Measurements from ENCODE around the gene GNPTAB. TPM values are rescaled to one million over a fixed set of nuclear protein-coding genes. Genes with fewer than 3 reads are reported as not detected.

The GNPTAB gene
- total RNA-seq, 1 experiment from 2014 or later = 21.0 TPM

DNA sequence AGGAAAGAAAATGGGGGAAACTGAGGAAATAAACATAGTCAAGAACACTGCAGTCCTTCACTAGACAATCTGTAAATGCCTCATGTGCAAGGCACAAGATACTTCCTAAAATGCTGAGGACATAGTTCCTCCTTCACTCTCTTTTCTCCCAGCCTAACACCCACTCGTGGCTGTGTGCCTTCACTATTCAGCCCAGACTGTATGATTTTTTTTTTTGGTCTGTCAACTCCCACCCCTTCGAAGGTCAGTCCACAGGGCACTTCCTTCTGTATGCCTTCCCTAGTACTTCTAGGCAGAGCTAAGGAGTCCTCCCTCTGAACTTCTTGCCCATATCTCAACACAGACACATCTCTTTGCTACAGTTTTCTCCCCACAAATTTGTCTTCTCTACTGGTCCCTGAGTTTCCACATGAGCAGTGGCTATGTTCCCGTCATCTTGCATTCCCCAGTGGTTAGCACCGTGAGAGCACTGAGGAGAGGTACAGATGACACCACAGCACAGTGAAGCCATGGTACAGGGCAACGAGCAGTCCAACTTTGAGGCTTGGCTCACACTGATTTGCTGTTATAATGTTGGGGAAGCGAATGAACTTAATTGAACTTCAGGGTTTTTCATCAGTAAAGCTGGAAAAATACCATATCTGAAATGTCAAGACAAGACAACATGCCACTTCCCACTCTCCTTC, 67.4 kb downstream of the GNPTAB start:
- intact Hi-C loops (cut with micrococcal nuclease) = no loop called here
- ATAC-seq = no peak
- H3K4me3 ChIP-seq (ENCODE audit: low read length) = no peak overlapping the region
- H3K9me2 ChIP-seq (replicated peaks; ENCODE audit: low read length) = no peaks in the 10 kb centered on the region
- H3K36me3 ChIP-seq (ENCODE audit: low read depth, low read length) = no peaks in the 10 kb centered on the region; the same call in 1 of the 2 replicates
- H3K9ac ChIP-seq (ENCODE audit: low read length) = no peak overlapping the region
- no peak overlapping the region for H3K27ac ChIP-seq (ENCODE audit: low read length)
- TF ChIP-seq CTCF (conservative IDR thresholded peaks at IDR 0.05; ENCODE audit: low read depth, low read length) = no peak
- no peak for TF ChIP-seq EZH2 (IDR thresholded peaks at IDR 0.05; ENCODE audit: low read length, unreplicated experiment)
- TF ChIP-seq EZH2phosphoT487 (IDR thresholded peaks at IDR 0.05; ENCODE audit: borderline replicate concordance, low read length) = no peak
- H3F3A ChIP-seq (ENCODE audit: low read length, unreplicated experiment) = no peaks in the 10 kb centered on the region
- H3K27me3 ChIP-seq (ENCODE audit: low read length) = no peaks in the 10 kb centered on the region
- no peak for DNase-seq
- POLR2A ChIA-PET (ENCODE audit: unreplicated experiment) = no interaction called here
- no peaks in the 10 kb centered on the region for H3K79me2 ChIP-seq (ENCODE audit: low read length)
- no peak overlapping the region for H2AFZ ChIP-seq (ENCODE audit: low read length)
- no peak overlapping the region for H3K4me2 ChIP-seq (ENCODE audit: low read length)
- no TSS peak for BruUV-seq (replicated peaks)
- no peaks in the 10 kb centered on the region for H4K20me1 ChIP-seq (ENCODE audit: low read length)
- CTCF ChIA-PET = no interaction called here
- peaks cover 9% of the 10 kb centered on the region; the same call in 1 of the 2 replicates for H3K4me1 ChIP-seq (ENCODE audit: insufficient read depth, low read length)
- no peaks in the 10 kb centered on the region for H3K9me3 ChIP-seq (ENCODE audit: low read length)

GRCh38 chr12:101761781-101762180, 69.0 kb downstream of the GNPTAB start:
- no peak overlapping the region for H3K9ac ChIP-seq (ENCODE audit: low read length)
- H3K4me1 ChIP-seq (ENCODE audit: insufficient read depth, low read length) = peaks cover 9% of the 10 kb centered on the region; the same call in 1 of the 2 replicates
- no peaks in the 10 kb centered on the region for H4K20me1 ChIP-seq (ENCODE audit: low read length)
- H3K27ac ChIP-seq (ENCODE audit: low read length) = no peak overlapping the region
- no peaks in the 10 kb centered on the region for H3K9me2 ChIP-seq (replicated peaks; ENCODE audit: low read length)
- BruUV-seq (replicated peaks) = no TSS peak
- ChIA-PET CTCF (no interaction called here), POLR2A (ENCODE audit: unreplicated experiment) (no interaction called here)
- H2AFZ ChIP-seq (ENCODE audit: low read length) = no peak overlapping the region
- H3K4me2 ChIP-seq (ENCODE audit: low read length) = no peak overlapping the region
- no peak for TF ChIP-seq EZH2phosphoT487 (IDR thresholded peaks at IDR 0.05; ENCODE audit: borderline replicate concordance, low read length)
- no peak for TF ChIP-seq EZH2 (IDR thresholded peaks at IDR 0.05; ENCODE audit: low read length, unreplicated experiment)
- no peak for TF ChIP-seq CTCF (conservative IDR thresholded peaks at IDR 0.05; ENCODE audit: low read depth, low read length)
- intact Hi-C loops (cut with micrococcal nuclease) = no loop called here
- no peak overlapping the region for H3K4me3 ChIP-seq (ENCODE audit: low read length)
- ATAC-seq (no peak), DNase-seq (no peak)
- H3K36me3 ChIP-seq (ENCODE audit: low read depth, low read length) = no peaks in the 10 kb centered on the region
- no peaks in the 10 kb centered on the region for H3F3A ChIP-seq (ENCODE audit: low read length, unreplicated experiment)
- H3K9me3 ChIP-seq (ENCODE audit: low read length) = no peaks in the 10 kb centered on the region
- H3K79me2 ChIP-seq (ENCODE audit: low read length) = no peaks in the 10 kb centered on the region
- H3K27me3 ChIP-seq (ENCODE audit: low read length) = no peaks in the 10 kb centered on the region

GRCh38 chr12:101761350-101761749, 69.4 kb downstream of the GNPTAB start:
- no peak overlapping the region for H3K4me2 ChIP-seq (ENCODE audit: low read length)

More at GRCh38 chr12:101761350-101761749, 69.4 kb downstream of the GNPTAB start:
- Histone ChIP-seq H3K27ac (ENCODE audit: low read length) (no peak overlapping the region), H2AFZ (ENCODE audit: low read length) (no peak overlapping the region), H3K4me3 (ENCODE audit: low read length) (no peak overlapping the region), H3K36me3 (ENCODE audit: low read depth, low read length) (no peaks in the 10 kb centered on the region), H3K9me2 (replicated peaks; ENCODE audit: low read length) (no peaks in the 10 kb centered on the region), H3F3A (ENCODE audit: low read length, unreplicated experiment) (no peaks in the 10 kb centered on the region), H3K79me2 (ENCODE audit: low read length) (no peaks in the 10 kb centered on the region), H3K27me3 (ENCODE audit: low read length) (no peaks in the 10 kb centered on the region), H3K9ac (ENCODE audit: low read length) (no peak overlapping the region), H3K9me3 (ENCODE audit: low read length) (no peaks in the 10 kb centered on the region), H4K20me1 (ENCODE audit: low read length) (no peaks in the 10 kb centered on the region), H3K4me1 (ENCODE audit: insufficient read depth, low read length) (peaks cover 9% of the 10 kb centered on the region; the same call in 1 of the 2 replicates)
- intact Hi-C loops (cut with micrococcal nuclease) = no loop called here
- ChIA-PET POLR2A (ENCODE audit: unreplicated experiment) (no interaction called here), CTCF (interaction anchor here (0.6 to 0.7 kb wide), 2 partner anchors 13 to 355 kb away, joined by 3 to 9 read pairs; no protein-coding TSS in a partner anchor)
- ATAC-seq (peak; percentile 55), DNase-seq (no peak)
- BruUV-seq (replicated peaks) = no TSS peak
- no peak for TF ChIP-seq EZH2phosphoT487 (IDR thresholded peaks at IDR 0.05; ENCODE audit: borderline replicate concordance, low read length)
- no peak for TF ChIP-seq CTCF (conservative IDR thresholded peaks at IDR 0.05; ENCODE audit: low read depth, low read length)
- TF ChIP-seq EZH2 (IDR thresholded peaks at IDR 0.05; ENCODE audit: low read length, unreplicated experiment) = no peak

Measured in PC-3 (cell line).